OCI-LY1 (cell line): ENCODE results near the gene RASSF6.
A peak's percentile ranks its signal among the peaks of the same experiment; 100 is the strongest.
"Not testable (repeated sequence)": the region's sequence is repeated elsewhere in the genome, so short reads cannot be mapped to it uniquely, and the experiment has no call there.

ENCODE experiments used
- H2AFZ ChIP-seq: fragments of 200-600 bp; sonication (generic), shearing (Covaris generic); 2 replicates; pipeline ENCODE4 v1.6.0; 2014; ENCODE audit warnings: antibody characterized with exemption, mild to moderate bottlenecking, low read length
- H3F3A ChIP-seq: fragments of 200-600 bp; sonication (generic), shearing (Covaris generic); 2 replicates; pipeline ENCODE4 v1.6.0; 2014; ENCODE audit warnings: mild to moderate bottlenecking, antibody characterized with exemption, low read length, moderate library complexity; ENCODE audit not compliant: insufficient read depth
- H3K27ac ChIP-seq: fragments of 200-600 bp; sonication (generic); 2 replicates; pipeline ENCODE4 v1.5.1; 2014; ENCODE audit warnings: low read length, mixed run types, mild to moderate bottlenecking, low read depth; ENCODE audit not compliant: poor library complexity, severe bottlenecking
- H3K27me3 ChIP-seq: fragments of 200-600 bp; sonication (generic); 2 replicates; pipeline ENCODE4 v1.6.0; 2014; ENCODE audit warnings: antibody characterized with exemption, mild to moderate bottlenecking, low read length, moderate library complexity; ENCODE audit not compliant: insufficient read depth
- H3K36me3 ChIP-seq: fragments of 200-600 bp; sonication (generic); 2 replicates; pipeline ENCODE4 v1.6.1; 2014; ENCODE audit warnings: mild to moderate bottlenecking, antibody characterized with exemption, low read length, moderate library complexity, mixed read lengths; ENCODE audit not compliant: insufficient read depth
- H3K4me1 ChIP-seq: fragments of 200-600 bp; sonication (generic); 2 replicates; pipeline ENCODE4 v1.5.1; 2014; ENCODE audit warnings: mild to moderate bottlenecking, low read length, moderate library complexity; ENCODE audit not compliant: insufficient read depth, severe bottlenecking
- H3K4me2 ChIP-seq: fragments of 200-600 bp; sonication (generic), shearing (Covaris generic); 2 replicates; pipeline ENCODE4 v1.6.1; 2014; ENCODE audit warnings: low read length
- H3K4me3 ChIP-seq: fragments of 200-600 bp; sonication (generic); 2 replicates; pipeline ENCODE4 v1.5.1; 2014; ENCODE audit warnings: low read length, low read depth, mild to moderate bottlenecking, mixed read lengths; ENCODE audit not compliant: poor library complexity, severe bottlenecking
- H3K79me2 ChIP-seq: fragments of 200-600 bp; shearing (Covaris generic); 2 replicates; pipeline ENCODE4 v1.6.1; 2016; ENCODE audit warnings: mixed run types, low read length, mixed read lengths; ENCODE audit not compliant: insufficient read depth
- H3K9ac ChIP-seq: fragments of 200-600 bp; sonication (generic), shearing (Covaris generic); 2 replicates; pipeline ENCODE4 v1.6.1; 2014; ENCODE audit warnings: mild to moderate bottlenecking, low read length, mixed read lengths
- H3K9me2 ChIP-seq: fragments of 200-600 bp; sonication (generic), shearing (Covaris generic); 2 replicates; pipeline ENCODE4 v1.6.1; 2014; ENCODE audit warnings: low read depth, mild to moderate bottlenecking, low read length, mixed read lengths
- H3K9me3 ChIP-seq: fragments of 200-600 bp; shearing (Covaris generic); 2 replicates; pipeline ENCODE4 v1.6.1; 2014; ENCODE audit warnings: low read length, mixed read lengths
- H4K20me1 ChIP-seq: fragments of 200-600 bp; sonication (generic), shearing (Covaris generic); 2 replicates; pipeline ENCODE4 v1.6.0; 2016; ENCODE audit warnings: mild to moderate bottlenecking, low read length; ENCODE audit not compliant: insufficient read depth
- CTCF ChIP-seq: fragments of 200-600 bp; sonication (generic), shearing (Covaris generic); IDR thresholded peaks from 2 replicates; pipeline ENCODE4 v1.5.1; 2017; ENCODE audit warnings: mild to moderate bottlenecking, antibody characterized with exemption, low read length, moderate library complexity, mixed read lengths
- EZH2 ChIP-seq: fragments of 200-600 bp; sonication (generic), shearing (Covaris generic); IDR thresholded peaks from 2 replicates; pipeline ENCODE4 v1.8.0; 2017; ENCODE audit warnings: borderline replicate concordance, mixed run types, mild to moderate bottlenecking, antibody characterized with exemption, low read length, moderate library complexity, mixed read lengths

RASSF6 gene

GRCh38 chr4:73665924-73666323 is 45.7 kb upstream of the RASSF6 start:
- not testable (repeated sequence) for H3K4me3 ChIP-seq, H2AFZ ChIP-seq, H3K27me3 ChIP-seq, H3K9ac ChIP-seq, H3K9me3 ChIP-seq, H3F3A ChIP-seq, H3K36me3 ChIP-seq, H3K9me2 ChIP-seq, H4K20me1 ChIP-seq, H3K27ac ChIP-seq, H3K79me2 ChIP-seq
- TF ChIP-seq CTCF, result peak; percentile 41; the same call in 1 of the 2 replicates
- H3K4me2 ChIP-seq, result peak overlapping the region; percentile 53
- peaks cover 47% of the 10 kb centered on the region for H3K4me1 ChIP-seq

GRCh38 chr4:73664470-73664869 is 44.2 kb upstream of the RASSF6 start:
- peaks cover 46% of the 10 kb centered on the region for H3K4me1 ChIP-seq
- no peaks in the 10 kb centered on the region for H3K36me3 ChIP-seq
- peak overlapping the region; percentile 63 for H3K27ac ChIP-seq
- no peaks in the 10 kb centered on the region for H3K9me2 ChIP-seq
- H3K4me3 ChIP-seq, result no peak overlapping the region
- no peaks in the 10 kb centered on the region for H4K20me1 ChIP-seq
- H2AFZ ChIP-seq, result peak overlapping the region; percentile 97; the same call in 1 of the 2 replicates
- no peaks in the 10 kb centered on the region for H3K27me3 ChIP-seq
- H3K9ac ChIP-seq, result no peak overlapping the region
- H3F3A ChIP-seq, result no peaks in the 10 kb centered on the region
- no peak for TF ChIP-seq CTCF
- TF ChIP-seq EZH2, result no peak
- no peaks in the 10 kb centered on the region for H3K9me3 ChIP-seq
- no peak overlapping the region for H3K4me2 ChIP-seq
- H3K79me2 ChIP-seq, result no peaks in the 10 kb centered on the region

- TF ChIP-seq EZH2, result no peak
- H3K36me3 ChIP-seq, result no peaks in the 10 kb centered on the region
- no peak overlapping the region for H3K4me2 ChIP-seq
- H3K4me3 ChIP-seq, result no peak overlapping the region
- no peaks in the 10 kb centered on the region for H3K27me3 ChIP-seq
- no peaks in the 10 kb centered on the region for H4K20me1 ChIP-seq
- no peak overlapping the region for H3K9ac ChIP-seq
- peaks cover 38% of the 10 kb centered on the region for H3K4me1 ChIP-seq
- no peaks in the 10 kb centered on the region for H3K9me3 ChIP-seq
- no peaks in the 10 kb centered on the region for H3F3A ChIP-seq
- peak overlapping the region; percentile 32 for H3K27ac ChIP-seq
- H2AFZ ChIP-seq, result no peak overlapping the region
- no peaks in the 10 kb centered on the region for H3K9me2 ChIP-seq
- H3K79me2 ChIP-seq, result no peaks in the 10 kb centered on the region
Measured at GRCh38 chr4:73663576-73663975, 43.3 kb upstream of the RASSF6 start.

- H3K79me2 ChIP-seq, result no peaks in the 10 kb centered on the region
- H3K27me3 ChIP-seq, result no peaks in the 10 kb centered on the region
- H2AFZ ChIP-seq, result peak overlapping the region; percentile 94
- H3K9me3 ChIP-seq, result no peaks in the 10 kb centered on the region
- TF ChIP-seq CTCF (peak; percentile 57), EZH2 (no peak)
- H3K27ac ChIP-seq, result peak overlapping the region; percentile 32
- H3K36me3 ChIP-seq, result no peaks in the 10 kb centered on the region
- no peak overlapping the region for H3K9ac ChIP-seq
- no peaks in the 10 kb centered on the region for H3F3A ChIP-seq
- H3K4me1 ChIP-seq, result peaks cover 36% of the 10 kb centered on the region
- H3K9me2 ChIP-seq, result no peaks in the 10 kb centered on the region
- H3K4me3 ChIP-seq, result no peak overlapping the region
- no peak overlapping the region for H3K4me2 ChIP-seq
- H4K20me1 ChIP-seq, result no peaks in the 10 kb centered on the region
Measured at GRCh38 chr4:73662709-73663546, 42.7 kb upstream of the RASSF6 start.
